Activated CD4-positive, alpha-beta T cell treated with anti-CD3 and anti-CD28 coated beads for 36 hours (primary cell): ENCODE measurements around the gene CPLANE2. TPM values are rescaled to one million over a fixed set of nuclear protein-coding genes. Genes with fewer than 3 reads are reported as not detected.

ENCODE experiments used
- ATAC-seq: fragments of 200-7000 bp; cut with Tn5 transposase; one replicate; pipeline ENCODE4 v1.10.0; 2021; ENCODE audit warnings: mild to moderate bottlenecking, moderate library complexity
- CTCF ChIA-PET: fragments of 350-600 bp; sonication (Branson Sonifier 250); formaldehyde crosslinking; loops from one replicate; lab custom pipeline; 2021; ENCODE audit warnings: antibody characterized with exemption; lab: Charles Lee
- POLR2A ChIA-PET: fragments of 350-600 bp; sonication (Branson Sonifier 250); formaldehyde crosslinking; loops from one replicate; lab custom pipeline; 2021; ENCODE audit warnings: antibody characterized with exemption, inconsistent platforms; lab: Charles Lee
- DNase-seq: peaks from one replicate; pipeline ENCODE4 v3.0.0-alpha.2; 2020
- H3K27ac Mint-ChIP-seq: one replicate; pipeline ENCODE4 v1.8.0; 2021; ENCODE audit warnings: mixed read lengths
- H3K27me3 Mint-ChIP-seq: one replicate; pipeline ENCODE4 v1.8.0; 2021; ENCODE audit warnings: mixed read lengths
- H3K36me3 Mint-ChIP-seq: one replicate; pipeline ENCODE4 v1.8.0; 2021; ENCODE audit warnings: low read depth, mixed read lengths
- H3K4me1 Mint-ChIP-seq: one replicate; pipeline ENCODE4 v1.8.0; 2021; ENCODE audit warnings: mixed read lengths
- H3K4me3 Mint-ChIP-seq: one replicate; pipeline ENCODE4 v1.8.0; 2021; ENCODE audit warnings: mild to moderate bottlenecking, moderate library complexity, mixed read lengths
- H3K9me3 Mint-ChIP-seq: one replicate; pipeline ENCODE4 v1.8.0; 2021; ENCODE audit warnings: low read depth, mixed read lengths
- intact Hi-C, 2 experiments: fragments of 100-400 bp; cut with DNase I in 1 of 2; cut with micrococcal nuclease in 1 of 2; formaldehyde crosslinking; loops; one replicate each; pipeline versions ENCODE4 v1.14.2 to v1.15.1; 2022 to 2024; cut with DNase I, micrococcal nuclease
- total RNA-seq, 2 experiments: library from RNA; stranded (reverse); gene quantifications; one replicate each; pipeline ENCODE4 v1.2.3, GENCODE V29; 2021

Gene CPLANE2
- total RNA-seq, 2 experiments from 2014 or later, result 2.4 to 3.7 TPM

- ChIA-PET CTCF (interaction anchor here (2.9 to 12.2 kb wide), 2 partner anchors 16 to 103 kb away, joined by 10 to 219 read pairs; no protein-coding TSS in a partner anchor), POLR2A (no interaction called here)
- no peak for ATAC-seq
- intact Hi-C loops, result loop anchor here (5.0 to 10.0 kb wide), 2 partner anchors 390 to 392 kb away; no protein-coding TSS in a partner anchor
- H3K4me3 Mint-ChIP-seq, result no peak overlapping the region
- no peak overlapping the region for H3K27ac Mint-ChIP-seq
- H3K9me3 Mint-ChIP-seq, result no peaks in the 10 kb centered on the region
- H3K36me3 Mint-ChIP-seq, result no peaks in the 10 kb centered on the region
- H3K27me3 Mint-ChIP-seq, result peaks cover 6% of the 10 kb centered on the region
- H3K4me1 Mint-ChIP-seq, result peaks cover 3% of the 10 kb centered on the region
- no peak for DNase-seq
Measured at GRCh38 chr1:16184557-16185303, 52.3 kb downstream of the CPLANE2 start.

GRCh38 chr1:16183765-16184556 is 53.0 kb downstream of the CPLANE2 start:
- ATAC-seq (no peak), DNase-seq (no peak)
- peaks cover 3% of the 10 kb centered on the region for H3K4me1 Mint-ChIP-seq
- no peak overlapping the region for H3K27ac Mint-ChIP-seq
- ChIA-PET CTCF (interaction anchor here (0.6 to 12.2 kb wide), 3 partner anchors 15 to 102 kb away, joined by 3 to 219 read pairs (median 10); no protein-coding TSS in a partner anchor), POLR2A (no interaction called here)
- H3K4me3 Mint-ChIP-seq, result no peak overlapping the region
- no peaks in the 10 kb centered on the region for H3K36me3 Mint-ChIP-seq
- peaks cover 2% of the 10 kb centered on the region for H3K27me3 Mint-ChIP-seq
- intact Hi-C loops, result loop anchor here in 1 of 2 experiments (10.0 kb wide), 1 partner anchor 389 kb away; no protein-coding TSS in a partner anchor
- no peaks in the 10 kb centered on the region for H3K9me3 Mint-ChIP-seq

- Mint-ChIP-seq H3K4me3 (no peak overlapping the region), H3K36me3 (no peaks in the 10 kb centered on the region), H3K27ac (no peak overlapping the region), H3K9me3 (no peaks in the 10 kb centered on the region), H3K4me1 (peaks cover 3% of the 10 kb centered on the region), H3K27me3 (no peaks in the 10 kb centered on the region)
- ATAC-seq, result no peak
- CTCF ChIA-PET, result interaction anchor here (0.6 to 12.2 kb wide), 3 partner anchors 14 to 101 kb away, joined by 3 to 219 read pairs (median 10); no protein-coding TSS in a partner anchor
- intact Hi-C loops, result loop anchor here in 1 of 2 experiments (10.0 kb wide), 1 partner anchor 388 kb away; no protein-coding TSS in a partner anchor
- DNase-seq, result no peak
- POLR2A ChIA-PET, result no interaction called here
Measured at GRCh38 chr1:16183179-16183578, 53.8 kb downstream of the CPLANE2 start.

- intact Hi-C loops, result loop anchor here in 1 of 2 experiments (10.0 kb wide), 1 partner anchor 387 kb away; no protein-coding TSS in a partner anchor
- CTCF ChIA-PET, result interaction anchor here (12.2 kb wide), 1 partner anchor 100 kb away, joined by 219 read pairs; no protein-coding TSS in a partner anchor
- POLR2A ChIA-PET, result no interaction called here
- H3K4me1 Mint-ChIP-seq, result no peaks in the 10 kb centered on the region
- H3K4me3 Mint-ChIP-seq, result no peak overlapping the region
- no peaks in the 10 kb centered on the region for H3K36me3 Mint-ChIP-seq
- DNase-seq (no peak), ATAC-seq (no peak)
- no peaks in the 10 kb centered on the region for H3K9me3 Mint-ChIP-seq
- H3K27ac Mint-ChIP-seq, result no peak overlapping the region
- no peaks in the 10 kb centered on the region for H3K27me3 Mint-ChIP-seq
Measured at GRCh38 chr1:16181887-16182719, 54.9 kb downstream of the CPLANE2 start.

Other genes starting within 250 kb of the CPLANE2 start
- gene SRARP, start 232.9 kb downstream of the CPLANE2 start, total RNA-seq, result not detected
- gene HSPB7, start 219.1 kb downstream of the CPLANE2 start, total RNA-seq, result not detected
- not detected for gene CLCNKA, start 215.1 kb downstream of the CPLANE2 start, total RNA-seq
- not detected for gene CLCNKB, start 193.4 kb downstream of the CPLANE2 start, total RNA-seq
- gene FAM131C, start 163.5 kb downstream of the CPLANE2 start, total RNA-seq, result under 1 TPM; 0.09 to 0.23 TPM
- gene EPHA2, start 81.1 kb downstream of the CPLANE2 start, total RNA-seq, result under 1 TPM; 0.19 to 0.21 TPM
- 1 to 10 TPM; 4.9 to 6.5 TPM for gene ARHGEF19, start 24.5 kb downstream of the CPLANE2 start, total RNA-seq
- 10 to 100 TPM; 14.3 to 18.1 TPM for gene FBXO42, start 115.3 kb upstream of the CPLANE2 start, total RNA-seq
- 100 to 1,000 TPM; 184 to 238 TPM for gene SZRD1, start 130.1 kb upstream of the CPLANE2 start, total RNA-seq
- gene SPATA21, start 200.2 kb upstream of the CPLANE2 start, total RNA-seq, result not detected
- 10 to 100 TPM; 46.5 to 54.2 TPM for gene NECAP2, start 203.5 kb upstream of the CPLANE2 start, total RNA-seq